Measurements from ENCODE around the gene RMI2. TPM values are rescaled to one million over a fixed set of nuclear protein-coding genes. Genes with fewer than 3 reads are reported as not detected.

The RMI2 gene
- polyA plus RNA-seq, 1 donor (not counting 4 experiments of a cell fraction or from before 2014, with no cell fraction given), result 6.8 TPM

DNA sequence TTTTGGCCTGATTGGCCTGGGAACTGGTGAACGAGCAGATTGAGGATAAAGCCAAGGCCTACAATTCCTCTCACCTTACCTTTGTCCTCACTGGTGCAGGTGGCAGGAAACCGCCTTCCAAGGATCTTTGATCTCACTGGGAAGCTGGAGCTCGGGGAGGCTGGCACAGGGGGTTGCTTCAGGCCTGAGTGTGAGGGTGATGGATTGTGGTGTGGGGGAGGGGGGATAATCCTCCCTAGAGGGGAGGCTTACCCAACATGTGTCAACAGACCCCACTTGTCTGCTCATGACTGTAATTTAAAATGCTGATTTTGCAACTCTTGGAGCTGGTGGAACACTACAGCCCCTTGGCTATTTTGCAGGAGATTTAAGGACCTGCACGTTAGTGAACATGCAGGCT is 4.5 kb upstream of the RMI2 start:
- DNase-seq (ENCODE audit: low read depth, low spot score), result no peak

DNA sequence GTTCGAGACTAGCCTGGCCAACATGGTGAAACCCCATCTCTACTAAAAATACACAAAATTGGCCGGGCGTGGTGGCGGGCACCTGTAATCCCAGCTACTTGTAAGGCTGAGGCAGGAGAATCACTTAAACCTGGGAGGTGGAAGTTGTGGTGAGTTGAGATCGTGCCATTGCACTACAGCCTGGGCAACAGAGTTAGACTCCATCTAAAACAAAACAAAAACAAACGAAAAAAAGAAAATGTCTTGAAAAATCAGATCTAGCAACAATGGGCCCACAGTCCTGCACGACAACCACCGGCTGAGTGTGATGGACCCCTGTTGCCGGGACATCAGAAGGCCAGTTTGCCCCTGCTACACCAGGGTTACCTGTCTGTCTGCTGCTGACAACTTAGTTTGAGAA is 3.9 kb upstream of the RMI2 start:
- Histone ChIP-seq H3K4me2 (ENCODE audit: control insufficient read depth, extremely low read depth, insufficient read depth, low read depth, low read length) (no peak overlapping the region), H3K9ac (ENCODE audit: control insufficient read depth, extremely low read depth, insufficient read depth, low read length) (no peak overlapping the region), H3K79me2 (ENCODE audit: control insufficient read depth, insufficient read depth, low read length) (no peaks in the 10 kb centered on the region), H3K9me1 (ENCODE audit: control insufficient read depth, extremely low read depth, insufficient read depth, low read length) (no peaks in the 10 kb centered on the region), H3K4me1 (ENCODE audit: control insufficient read depth, extremely low read depth, insufficient read depth, low read length) (peaks cover 17% of the 10 kb centered on the region), H4K20me1 (ENCODE audit: control insufficient read depth, extremely low read depth, insufficient read depth, low read length) (no peaks in the 10 kb centered on the region), H3K27me3 (ENCODE audit: control insufficient read depth, extremely low read depth, insufficient read depth, low read length) (no peaks in the 10 kb centered on the region), H3K9me3 (ENCODE audit: control insufficient read depth, low read depth, low read length) (no peaks in the 10 kb centered on the region), H3K4me3 (ENCODE audit: control insufficient read depth in 2 of 3, extremely low read depth in 1 of 3, insufficient read depth in 2 of 3, low read depth in 1 of 3, low read length in 3 of 3) (no peak overlapping the region), H3K36me3 (ENCODE audit: control insufficient read depth in 2 of 2, extremely low read depth in 1 of 2, insufficient read depth in 2 of 2, low read length in 2 of 2) (no peaks in the 10 kb centered on the region), H2AFZ (ENCODE audit: control insufficient read depth, low read length) (no peak overlapping the region), H3K27ac (ENCODE audit: control insufficient read depth, insufficient read depth, low read length) (no peak overlapping the region)
- FAIRE-seq, result no peak
- TF ChIP-seq, protein P1, sequence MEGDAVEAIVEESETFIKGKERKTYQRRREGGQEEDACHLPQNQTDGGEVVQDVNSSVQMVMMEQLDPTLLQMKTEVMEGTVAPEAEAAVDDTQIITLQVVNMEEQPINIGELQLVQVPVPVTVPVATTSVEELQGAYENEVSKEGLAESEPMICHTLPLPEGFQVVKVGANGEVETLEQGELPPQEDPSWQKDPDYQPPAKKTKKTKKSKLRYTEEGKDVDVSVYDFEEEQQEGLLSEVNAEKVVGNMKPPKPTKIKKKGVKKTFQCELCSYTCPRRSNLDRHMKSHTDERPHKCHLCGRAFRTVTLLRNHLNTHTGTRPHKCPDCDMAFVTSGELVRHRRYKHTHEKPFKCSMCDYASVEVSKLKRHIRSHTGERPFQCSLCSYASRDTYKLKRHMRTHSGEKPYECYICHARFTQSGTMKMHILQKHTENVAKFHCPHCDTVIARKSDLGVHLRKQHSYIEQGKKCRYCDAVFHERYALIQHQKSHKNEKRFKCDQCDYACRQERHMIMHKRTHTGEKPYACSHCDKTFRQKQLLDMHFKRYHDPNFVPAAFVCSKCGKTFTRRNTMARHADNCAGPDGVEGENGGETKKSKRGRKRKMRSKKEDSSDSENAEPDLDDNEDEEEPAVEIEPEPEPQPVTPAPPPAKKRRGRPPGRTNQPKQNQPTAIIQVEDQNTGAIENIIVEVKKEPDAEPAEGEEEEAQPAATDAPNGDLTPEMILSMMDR (optimal IDR thresholded peaks at IDR 0.05 in 1 of 3, IDR thresholded peaks at IDR 0.05 in 1 of 3, conservative IDR thresholded peaks at IDR 0.05 in 1 of 3; ENCODE audit: extremely low read depth in 1 of 3, insufficient read depth in 2 of 3, low read length in 3 of 3), result no peak
- no peak for TF ChIP-seq EZH2 (IDR thresholded peaks at IDR 0.05; ENCODE audit: low read length)
- dilution Hi-C loops (cut with MboI; ENCODE audit: extremely low pct_ligation_motif_present, low sequenced_read_pairs), result no loop called here
- DNase-seq (ENCODE audit: low read depth, low spot score), result no peak

More for the DNA sequence above, 4.5 kb upstream of the RMI2 start:
- Histone ChIP-seq H3K4me1 (ENCODE audit: control insufficient read depth, extremely low read depth, insufficient read depth, low read length) (peaks cover 13% of the 10 kb centered on the region), H4K20me1 (ENCODE audit: control insufficient read depth, extremely low read depth, insufficient read depth, low read length) (no peaks in the 10 kb centered on the region), H3K27ac (ENCODE audit: control insufficient read depth, insufficient read depth, low read length) (no peak overlapping the region), H3K4me3 (ENCODE audit: control insufficient read depth in 2 of 3, extremely low read depth in 1 of 3, insufficient read depth in 2 of 3, low read depth in 1 of 3, low read length in 3 of 3) (no peak overlapping the region), H2AFZ (ENCODE audit: control insufficient read depth, low read length) (no peak overlapping the region), H3K36me3 (ENCODE audit: control insufficient read depth in 2 of 2, extremely low read depth in 1 of 2, insufficient read depth in 2 of 2, low read length in 2 of 2) (no peaks in the 10 kb centered on the region), H3K9me3 (ENCODE audit: control insufficient read depth, low read depth, low read length) (no peaks in the 10 kb centered on the region), H3K9ac (ENCODE audit: control insufficient read depth, extremely low read depth, insufficient read depth, low read length) (no peak overlapping the region), H3K79me2 (ENCODE audit: control insufficient read depth, insufficient read depth, low read length) (no peaks in the 10 kb centered on the region), H3K4me2 (ENCODE audit: control insufficient read depth, extremely low read depth, insufficient read depth, low read depth, low read length) (no peak overlapping the region), H3K9me1 (ENCODE audit: control insufficient read depth, extremely low read depth, insufficient read depth, low read length) (no peaks in the 10 kb centered on the region), H3K27me3 (ENCODE audit: control insufficient read depth, extremely low read depth, insufficient read depth, low read length) (no peaks in the 10 kb centered on the region)
- FAIRE-seq, result no peak
- dilution Hi-C loops (cut with MboI; ENCODE audit: extremely low pct_ligation_motif_present, low sequenced_read_pairs), result no loop called here
- TF ChIP-seq EZH2 (IDR thresholded peaks at IDR 0.05; ENCODE audit: low read length), result no peak
- TF ChIP-seq, protein P1 (optimal IDR thresholded peaks at IDR 0.05 in 1 of 3, IDR thresholded peaks at IDR 0.05 in 1 of 3, conservative IDR thresholded peaks at IDR 0.05 in 1 of 3; ENCODE audit: extremely low read depth in 1 of 3, insufficient read depth in 2 of 3, low read length in 3 of 3), result no peak
